Subcutaneous adipose tissue (tissue), 4 donors: ENCODE measurements around the gene NUP210. TPM values are rescaled to one million over a fixed set of nuclear protein-coding genes. Genes with fewer than 3 reads are reported as not detected.

Experiments
- CTCF ChIP-seq: fragments of 450-650 bp; IDR thresholded peaks from one replicate; pipeline ENCODE4 v1.5.1; 2016; ENCODE audit warnings: low read depth, mild to moderate bottlenecking, control low read depth, antibody characterized with exemption, moderate library complexity
- total RNA-seq, 4 donors: library from RNA; depleted of rRNA; stranded (reverse); fragments of >200 nt; gene quantifications; one replicate each; pipeline ENCODE4 v1.1.0, GENCODE V29; 2016

The NUP210 gene
- total RNA-seq, 4 donors from 2014 or later: 1.1 to 9.9 (median 2.0) TPM

GRCh38 chr3:13451301-13451673 is 31.2 kb upstream of the NUP210 start:
- TF ChIP-seq CTCF: no peak

GRCh38 chr3:13440204-13440817 is 20.2 kb upstream of the NUP210 start:
- TF ChIP-seq CTCF: no peak

- no peak for TF ChIP-seq CTCF
These were observed 13.8 kb upstream of the NUP210 start for GRCh38 chr3:13433912-13434311.

GRCh38 chr3:13432093-13432492 is 12.0 kb upstream of the NUP210 start:
- no peak for TF ChIP-seq CTCF

- TF ChIP-seq CTCF: no peak
These were observed 9.6 kb upstream of the NUP210 start for GRCh38 chr3:13429631-13430291.

GRCh38 chr3:13427662-13428603 is 7.8 kb upstream of the NUP210 start:
- TF ChIP-seq CTCF: no peak

GRCh38 chr3:13426591-13426990 is 6.5 kb upstream of the NUP210 start:
- TF ChIP-seq CTCF: no peak
